Thoracic aorta endothelial cell (primary cell): ENCODE data around the gene FAM156A. TPM values are rescaled to one million over a fixed set of nuclear protein-coding genes. Genes with fewer than 3 reads are reported as not detected.

Source experiments
- total RNA-seq: library from RNA; depleted of rRNA; stranded (reverse); fragments of >200 nt; gene quantifications from 2 replicates; pipeline ENCODE4 v1.2.3, GENCODE V29; 2012

The FAM156A gene, protein sequence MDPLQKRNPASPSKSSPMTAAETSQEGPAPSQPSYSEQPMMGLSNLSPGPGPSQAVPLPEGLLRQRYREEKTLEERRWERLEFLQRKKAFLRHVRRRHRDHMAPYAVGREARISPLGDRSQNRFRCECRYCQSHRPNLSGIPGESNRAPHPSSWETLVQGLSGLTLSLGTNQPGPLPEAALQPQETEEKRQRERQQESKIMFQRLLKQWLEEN
- 9.8 and 10.5 TPM in 2 replicates for total RNA-seq

DNA sequence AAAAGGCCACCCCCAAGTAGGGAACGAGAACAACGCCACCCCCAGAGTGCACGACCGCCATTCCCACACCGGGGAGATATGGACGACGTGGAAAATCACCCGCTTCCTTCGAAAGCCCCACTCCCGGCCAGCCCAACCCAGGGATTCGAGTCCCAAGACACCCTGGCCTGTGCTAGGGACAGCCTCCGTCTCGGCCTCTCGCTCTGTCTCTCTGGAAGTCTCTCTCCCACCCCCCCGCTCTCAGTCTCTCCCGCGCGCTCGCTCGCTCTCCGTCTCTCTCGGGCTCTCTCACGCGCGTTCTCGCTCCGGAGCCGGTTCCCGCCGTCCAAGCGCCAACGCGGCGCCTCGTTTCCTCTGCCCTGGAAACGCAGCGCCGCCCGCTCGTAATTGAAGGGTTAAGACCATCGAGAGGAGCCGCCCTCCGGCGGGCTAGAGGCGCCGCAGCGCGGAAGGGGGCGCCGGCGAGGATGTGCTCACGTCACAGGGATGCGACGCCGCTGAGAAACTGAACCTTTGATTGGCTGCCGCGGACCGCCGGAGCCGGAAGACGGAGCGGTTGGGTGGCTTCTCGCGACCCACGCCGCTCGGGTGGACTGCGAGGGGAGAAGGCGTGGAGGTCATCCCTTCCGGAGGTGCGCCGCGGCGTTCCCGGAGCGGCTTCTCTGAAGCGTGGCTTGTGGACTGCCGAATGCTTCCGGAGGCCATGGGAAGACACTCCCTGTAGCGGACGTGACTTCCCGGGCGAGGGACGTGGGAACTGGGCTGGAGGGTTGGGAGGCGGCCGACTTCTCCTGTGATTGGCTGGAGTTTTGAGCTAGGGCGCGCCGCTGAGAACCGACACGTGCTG, at the start of gene FAM156A:
Gene FAM156A (minus strand): TSS at position 406 of the 847 bp plus-strand sequence. CDS start 9,930 bp downstream, outside the sequence.

Other genes starting within 250 kb of the FAM156A start
- not detected in 2 replicates for gene SSX2B, start 207.3 kb downstream of the FAM156A start, total RNA-seq
- gene SPANXN5, start 161.1 kb downstream of the FAM156A start, total RNA-seq = not detected in 2 replicates
- gene XAGE5, start 147.2 kb downstream of the FAM156A start, total RNA-seq = not detected in 2 replicates
- not detected in 2 replicates for gene XAGE3, start 90.4 kb downstream of the FAM156A start, total RNA-seq
- 6.5 and 8.2 TPM in 2 replicates for gene FAM156B, start 61.2 kb downstream of the FAM156A start, total RNA-seq
- gene GPR173, start 90.3 kb upstream of the FAM156A start, total RNA-seq = 2.8 and 3.2 TPM in 2 replicates
- 6.7 and 7.7 TPM in 2 replicates for gene TSPYL2, start 123.8 kb upstream of the FAM156A start, total RNA-seq
- 8.5 and 10.5 TPM in 2 replicates for gene KANTR, start 135.6 kb upstream of the FAM156A start, total RNA-seq